T-helper 1 cell treated with Interleukin-12 subunit alpha and Interleukin-12 subunit beta and Interleukin-4 antibody, amounts not matched to agents 30 μg/mL and 1 μg/mL, for 36 hours (primary cell): ENCODE results near the gene GREB1L.
"Not testable (repeated sequence)": the region's sequence is repeated elsewhere in the genome, so short reads cannot be mapped to it uniquely, and the experiment has no call there.

ENCODE experiments used
- H3K27ac Mint-ChIP-seq: one replicate; pipeline ENCODE4 v1.8.0; 2021; ENCODE audit warnings: mild to moderate bottlenecking, mixed read lengths
- H3K27me3 Mint-ChIP-seq: one replicate; pipeline ENCODE4 v1.8.0; 2021; ENCODE audit warnings: low read depth, mixed read lengths
- H3K36me3 Mint-ChIP-seq: one replicate; pipeline ENCODE4 v1.8.0; 2021; ENCODE audit warnings: low read depth, mixed read lengths
- H3K4me1 Mint-ChIP-seq: one replicate; pipeline ENCODE4 v1.8.0; 2021; ENCODE audit warnings: low read depth, mixed read lengths
- H3K4me3 Mint-ChIP-seq: one replicate; pipeline ENCODE4 v1.8.0; 2021; ENCODE audit warnings: mild to moderate bottlenecking, moderate library complexity, mixed read lengths
- H3K9me3 Mint-ChIP-seq: one replicate; pipeline ENCODE4 v1.8.0; 2021; ENCODE audit warnings: mixed read lengths

Gene GREB1L

GRCh38 chr18:21242141-21242779, at the start of gene GREB1L:
Gene GREB1L (plus strand): TSS chr18:21242232. CDS start chr18:21383519, 141,287 bp downstream.
- H3K27me3 Mint-ChIP-seq: peaks cover 65% of the 10 kb centered on the region
- no peak within 1 kb of the TSS for H3K4me3 Mint-ChIP-seq
- H3K27ac Mint-ChIP-seq: no peak within 1 kb of the TSS
- H3K4me1 Mint-ChIP-seq: peaks cover 3% of the 10 kb centered on the region
- H3K9me3 Mint-ChIP-seq: no peaks in the 10 kb centered on the region
- H3K36me3 Mint-ChIP-seq: peaks cover 3% of the 10 kb centered on the region

- Mint-ChIP-seq H3K27ac (no peak overlapping the region), H3K4me3 (no peak overlapping the region), H3K9me3 (no peaks in the 10 kb centered on the region), H3K4me1 (no peaks in the 10 kb centered on the region), H3K27me3 (peaks cover 9% of the 10 kb centered on the region), H3K36me3 (no peaks in the 10 kb centered on the region)
Observed at GRCh38 chr18:21192308-21192624, 49.8 kb upstream of the GREB1L start.

GRCh38 chr18:21194871-21195771, 46.9 kb upstream of the GREB1L start:
- no peak overlapping the region for H3K27ac Mint-ChIP-seq
- no peaks in the 10 kb centered on the region for H3K4me1 Mint-ChIP-seq
- no peaks in the 10 kb centered on the region for H3K36me3 Mint-ChIP-seq
- no peaks in the 10 kb centered on the region for H3K9me3 Mint-ChIP-seq
- peaks cover 9% of the 10 kb centered on the region for H3K27me3 Mint-ChIP-seq
- H3K4me3 Mint-ChIP-seq: no peak overlapping the region

GRCh38 chr18:21196426-21196825, 45.6 kb upstream of the GREB1L start:
- no peaks in the 10 kb centered on the region for H3K4me1 Mint-ChIP-seq
- H3K27me3 Mint-ChIP-seq: peaks cover 9% of the 10 kb centered on the region
- no peak overlapping the region for H3K4me3 Mint-ChIP-seq
- no peak overlapping the region for H3K27ac Mint-ChIP-seq
- no peaks in the 10 kb centered on the region for H3K36me3 Mint-ChIP-seq
- H3K9me3 Mint-ChIP-seq: no peaks in the 10 kb centered on the region

GRCh38 chr18:21203126-21203525, 38.9 kb upstream of the GREB1L start:
- Mint-ChIP-seq H3K9me3 (no peaks in the 10 kb centered on the region), H3K27ac (no peak overlapping the region), H3K4me1 (no peaks in the 10 kb centered on the region), H3K36me3 (no peaks in the 10 kb centered on the region), H3K4me3 (no peak overlapping the region), H3K27me3 (no peaks in the 10 kb centered on the region)

GRCh38 chr18:21203542-21204241, 38.3 kb upstream of the GREB1L start:
- Mint-ChIP-seq H3K4me1 (no peaks in the 10 kb centered on the region), H3K27ac (no peak overlapping the region)

GRCh38 chr18:21205695-21206094, 36.3 kb upstream of the GREB1L start:
- Mint-ChIP-seq H3K4me3 (no peak overlapping the region), H3K4me1 (no peaks in the 10 kb centered on the region), H3K27ac (no peak overlapping the region), H3K27me3 (no peaks in the 10 kb centered on the region), H3K36me3 (no peaks in the 10 kb centered on the region), H3K9me3 (no peaks in the 10 kb centered on the region)

More at GRCh38 chr18:21203542-21204241, 38.3 kb upstream of the GREB1L start:
- Mint-ChIP-seq H3K4me3 (no peak overlapping the region), H3K36me3 (no peaks in the 10 kb centered on the region), H3K27me3 (no peaks in the 10 kb centered on the region), H3K9me3 (no peaks in the 10 kb centered on the region)

- Mint-ChIP-seq H3K36me3 (no peaks in the 10 kb centered on the region), H3K4me1 (no peaks in the 10 kb centered on the region), H3K9me3 (no peaks in the 10 kb centered on the region), H3K27me3 (no peaks in the 10 kb centered on the region), H3K27ac (no peak overlapping the region), H3K4me3 (no peak overlapping the region)
Observed at GRCh38 chr18:21210278-21210677, 31.8 kb upstream of the GREB1L start.

GRCh38 chr18:21210784-21211183, 31.2 kb upstream of the GREB1L start:
- Mint-ChIP-seq H3K9me3 (no peaks in the 10 kb centered on the region), H3K36me3 (no peaks in the 10 kb centered on the region), H3K4me3 (no peak overlapping the region), H3K4me1 (no peaks in the 10 kb centered on the region), H3K27ac (no peak overlapping the region), H3K27me3 (no peaks in the 10 kb centered on the region)

- not testable (repeated sequence) for H3K4me3 Mint-ChIP-seq, H3K4me1 Mint-ChIP-seq, H3K9me3 Mint-ChIP-seq, H3K27ac Mint-ChIP-seq, H3K36me3 Mint-ChIP-seq, H3K27me3 Mint-ChIP-seq
Observed at GRCh38 chr18:21214409-21214808, 27.6 kb upstream of the GREB1L start.

- Mint-ChIP-seq H3K27me3 (peaks cover 6% of the 10 kb centered on the region), H3K27ac (no peak overlapping the region), H3K4me3 (no peak overlapping the region), H3K36me3 (no peaks in the 10 kb centered on the region), H3K9me3 (no peaks in the 10 kb centered on the region), H3K4me1 (no peaks in the 10 kb centered on the region)
Observed at GRCh38 chr18:21215490-21215889, 26.5 kb upstream of the GREB1L start.

GRCh38 chr18:21218862-21219261, 23.2 kb upstream of the GREB1L start:
- Mint-ChIP-seq H3K27ac (no peak overlapping the region), H3K27me3 (peaks cover 6% of the 10 kb centered on the region), H3K4me1 (no peaks in the 10 kb centered on the region), H3K36me3 (no peaks in the 10 kb centered on the region), H3K9me3 (no peaks in the 10 kb centered on the region), H3K4me3 (no peak overlapping the region)

- Mint-ChIP-seq H3K27me3 (no peaks in the 10 kb centered on the region), H3K4me3 (no peak overlapping the region), H3K27ac (no peak overlapping the region)
Observed at GRCh38 chr18:21230436-21230835, 11.6 kb upstream of the GREB1L start.

GRCh38 chr18:21241301-21242048, 557 bp upstream of the GREB1L start:
- Mint-ChIP-seq H3K36me3 (peaks cover 3% of the 10 kb centered on the region), H3K9me3 (no peaks in the 10 kb centered on the region), H3K4me3 (no peak overlapping the region), H3K27ac (no peak overlapping the region), H3K4me1 (peaks cover 3% of the 10 kb centered on the region), H3K27me3 (peaks cover 67% of the 10 kb centered on the region)

More at GRCh38 chr18:21230436-21230835, 11.6 kb upstream of the GREB1L start:
- Mint-ChIP-seq H3K36me3 (no peaks in the 10 kb centered on the region), H3K9me3 (no peaks in the 10 kb centered on the region), H3K4me1 (no peaks in the 10 kb centered on the region)
